GM18951 (cell line): ENCODE data around the gene PFKFB4.

Experiments used
- POLR2A ChIP-seq: IDR thresholded peaks from 4 replicates; pipeline ENCODE4 v1.6.1; 2011; ENCODE audit warnings: mild to moderate bottlenecking; ENCODE audit not compliant: insufficient read length, insufficient read depth; ENCODE audit errors: extremely low read depth
- in situ Hi-C: fragments of 300-500 bp; cut with MboI; formaldehyde crosslinking; loops from one replicate; pipeline ENCODE4 v1.12.0; 2022; ENCODE audit warnings: low sequenced_read_pairs, mixed read lengths, inconsistent platforms; ENCODE audit not compliant: unreplicated experiment

PFKFB4 gene

DNA sequence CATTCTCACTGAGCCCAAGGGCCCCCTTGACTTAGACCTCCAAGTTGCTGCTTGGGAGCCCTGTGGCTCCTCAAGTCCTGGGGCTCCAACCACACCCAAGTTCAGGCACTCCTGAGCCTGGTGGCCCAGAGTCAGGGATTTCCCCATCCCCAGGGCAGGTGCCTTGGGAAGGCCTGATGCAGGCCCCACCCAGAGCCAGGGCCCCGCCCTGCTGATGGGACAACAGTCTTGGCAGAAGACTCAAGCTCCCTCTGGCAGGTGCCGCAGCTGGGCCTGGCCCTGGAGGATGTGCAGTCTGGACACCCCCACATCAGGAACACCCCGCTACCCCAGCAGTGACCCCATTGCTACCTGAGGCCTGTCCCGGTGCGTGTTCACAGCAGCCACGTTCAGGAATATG, 35.0 kb downstream of the PFKFB4 start:
- no peak for TF ChIP-seq POLR2A
- in situ Hi-C loops, result no loop called here

DNA sequence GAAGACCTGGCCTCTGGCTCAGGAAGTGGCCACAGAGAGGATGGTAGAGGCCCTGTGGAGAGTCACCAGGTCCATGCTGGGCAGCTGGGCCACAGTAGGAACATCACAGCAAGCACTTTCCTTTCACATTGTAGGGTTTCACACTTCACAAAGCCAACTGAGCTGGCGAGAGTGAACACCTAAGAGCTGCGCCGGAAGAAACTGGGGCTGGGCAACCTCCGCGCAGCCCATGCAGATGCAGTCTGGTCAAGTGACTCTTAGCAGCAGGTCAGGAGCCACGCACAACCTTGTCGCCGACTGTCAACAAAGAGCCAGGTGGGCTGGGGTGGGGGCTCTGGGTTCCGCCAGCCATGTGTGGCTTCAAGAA, 37.3 kb downstream of the PFKFB4 start:
- in situ Hi-C loops, result no loop called here
- TF ChIP-seq POLR2A, result no peak

DNA sequence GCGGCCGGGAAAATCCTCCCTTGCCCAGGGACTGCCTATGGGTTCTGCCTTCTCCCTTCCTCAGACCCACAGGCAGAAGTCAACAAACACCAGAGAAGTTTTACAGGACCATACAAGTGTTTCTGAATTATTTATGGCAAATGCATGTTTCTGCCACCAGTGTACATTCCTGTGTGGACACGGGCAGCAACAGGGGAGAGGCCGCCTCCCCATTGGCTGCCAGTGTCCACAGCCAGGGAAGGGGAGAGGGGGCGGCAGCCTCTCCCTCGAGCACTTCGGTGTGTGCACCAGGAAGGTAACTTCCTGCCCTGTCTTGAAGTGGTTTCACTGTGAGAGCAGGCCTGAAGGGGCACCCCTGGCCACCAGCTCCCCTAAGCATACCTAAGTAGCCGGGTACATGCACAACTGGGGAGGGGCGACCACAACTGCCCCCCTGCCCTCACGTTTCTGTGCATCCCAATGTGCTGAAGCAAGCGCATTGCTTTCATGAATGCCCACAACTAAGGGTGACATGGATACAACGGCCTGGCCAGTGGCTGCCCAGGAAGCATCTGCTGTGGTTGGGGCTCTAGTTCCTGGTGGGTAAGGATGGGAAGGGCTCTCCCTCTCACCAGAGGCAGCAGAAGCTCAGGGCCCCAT, 37.8 kb downstream of the PFKFB4 start:
- in situ Hi-C loops, result no loop called here
- no peak for TF ChIP-seq POLR2A

DNA sequence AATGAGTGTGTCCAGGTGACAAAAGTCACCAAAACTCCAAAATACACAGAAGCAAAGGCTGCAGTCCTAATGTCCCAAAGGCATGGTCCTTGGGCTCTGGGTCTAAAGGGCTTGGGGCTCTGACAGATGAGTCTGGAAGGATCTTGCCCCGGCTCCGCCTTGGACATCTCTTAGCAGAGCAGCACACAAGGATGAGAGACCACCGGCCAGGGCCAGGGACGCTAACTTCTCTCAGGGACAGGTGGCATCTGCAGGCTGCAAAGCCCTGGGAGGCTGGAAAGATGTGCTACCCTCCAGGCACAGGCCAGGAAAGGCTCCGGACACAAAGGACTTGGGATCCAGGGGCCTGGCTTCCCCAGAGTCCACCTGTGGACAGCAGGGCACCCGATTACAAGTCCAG, 38.5 kb downstream of the PFKFB4 start:
- in situ Hi-C loops, result no loop called here

DNA sequence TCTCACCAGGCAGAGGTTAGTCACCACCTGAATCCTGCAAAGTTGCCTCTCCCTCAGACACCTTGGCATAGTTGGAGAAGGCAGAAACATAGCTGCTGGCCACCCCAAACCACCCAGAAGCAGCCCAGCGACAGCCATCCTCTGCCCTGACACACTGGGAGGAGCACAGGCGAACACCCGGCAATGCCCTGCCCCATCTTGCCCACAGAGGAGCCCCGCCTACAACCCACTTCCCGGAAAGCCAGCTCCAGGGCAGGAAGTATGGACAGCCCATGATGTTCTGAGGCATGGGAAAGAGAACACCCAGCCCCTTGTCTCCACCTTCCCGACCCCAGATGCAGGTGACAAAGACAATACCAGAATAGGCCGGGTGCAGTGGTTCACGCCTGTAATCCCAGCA, 40.0 kb downstream of the PFKFB4 start:
- in situ Hi-C loops, result no loop called here
- TF ChIP-seq POLR2A, result no peak

More for the DNA sequence above, 38.5 kb downstream of the PFKFB4 start:
- TF ChIP-seq POLR2A, result no peak

DNA sequence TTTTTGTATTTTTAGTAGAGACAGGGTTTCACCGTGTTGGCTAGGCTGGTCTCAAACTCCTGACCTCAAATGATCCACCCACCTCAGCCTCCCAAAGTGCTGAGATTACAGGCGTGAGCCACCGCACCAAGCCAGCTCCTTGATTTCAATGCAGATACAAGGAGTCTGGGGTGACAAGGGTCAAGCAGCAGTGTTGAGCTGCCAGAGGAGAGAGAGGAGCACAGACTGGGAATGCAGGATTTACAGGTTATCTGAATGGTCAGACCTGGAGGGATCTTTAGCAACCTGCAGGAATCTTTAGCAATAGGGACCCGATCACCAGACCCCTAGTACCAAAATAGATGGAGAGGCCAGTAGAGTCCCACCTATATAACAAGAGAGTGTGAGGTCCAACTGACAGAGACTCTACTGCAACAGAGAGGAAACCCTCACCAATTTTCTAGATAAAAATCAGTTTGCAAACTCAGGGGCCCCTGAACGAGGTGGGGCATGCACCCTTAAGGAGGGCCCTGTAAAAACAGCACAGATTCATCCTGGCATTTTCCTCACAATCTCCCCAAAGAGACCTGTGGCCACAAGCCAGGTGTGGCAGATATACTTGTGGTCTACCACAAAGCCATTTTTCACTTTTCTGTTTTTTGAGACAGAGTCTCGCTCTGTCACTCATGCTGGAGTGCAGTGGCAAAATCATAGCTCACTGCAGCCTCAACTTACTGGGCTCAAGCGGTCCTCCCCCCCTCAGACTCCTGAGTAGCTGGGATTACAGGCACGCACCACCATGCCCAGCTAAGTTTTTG, 42.0 kb downstream of the PFKFB4 start:
- in situ Hi-C loops, result no loop called here
- no peak for TF ChIP-seq POLR2A

DNA sequence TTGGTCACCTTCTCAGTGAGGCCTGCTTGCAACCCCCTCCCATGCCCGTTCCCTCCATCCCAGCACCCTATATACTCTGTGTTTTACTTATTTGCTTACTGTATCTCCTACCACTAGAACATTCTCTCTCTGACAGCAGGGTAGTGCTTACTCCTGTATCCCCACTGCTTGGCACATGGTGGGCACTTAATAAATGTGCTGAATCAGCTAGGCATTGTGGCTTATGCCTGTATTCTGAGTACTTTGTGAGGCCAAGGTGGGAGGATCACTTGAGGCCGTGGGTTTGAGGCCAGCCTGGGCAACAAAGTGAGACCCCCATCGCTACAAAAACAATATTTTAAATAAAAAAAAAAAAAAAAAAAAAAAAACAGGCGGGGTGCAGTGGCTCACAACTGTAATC, 45.1 kb downstream of the PFKFB4 start:
- TF ChIP-seq POLR2A, result no peak
- in situ Hi-C loops, result no loop called here

DNA sequence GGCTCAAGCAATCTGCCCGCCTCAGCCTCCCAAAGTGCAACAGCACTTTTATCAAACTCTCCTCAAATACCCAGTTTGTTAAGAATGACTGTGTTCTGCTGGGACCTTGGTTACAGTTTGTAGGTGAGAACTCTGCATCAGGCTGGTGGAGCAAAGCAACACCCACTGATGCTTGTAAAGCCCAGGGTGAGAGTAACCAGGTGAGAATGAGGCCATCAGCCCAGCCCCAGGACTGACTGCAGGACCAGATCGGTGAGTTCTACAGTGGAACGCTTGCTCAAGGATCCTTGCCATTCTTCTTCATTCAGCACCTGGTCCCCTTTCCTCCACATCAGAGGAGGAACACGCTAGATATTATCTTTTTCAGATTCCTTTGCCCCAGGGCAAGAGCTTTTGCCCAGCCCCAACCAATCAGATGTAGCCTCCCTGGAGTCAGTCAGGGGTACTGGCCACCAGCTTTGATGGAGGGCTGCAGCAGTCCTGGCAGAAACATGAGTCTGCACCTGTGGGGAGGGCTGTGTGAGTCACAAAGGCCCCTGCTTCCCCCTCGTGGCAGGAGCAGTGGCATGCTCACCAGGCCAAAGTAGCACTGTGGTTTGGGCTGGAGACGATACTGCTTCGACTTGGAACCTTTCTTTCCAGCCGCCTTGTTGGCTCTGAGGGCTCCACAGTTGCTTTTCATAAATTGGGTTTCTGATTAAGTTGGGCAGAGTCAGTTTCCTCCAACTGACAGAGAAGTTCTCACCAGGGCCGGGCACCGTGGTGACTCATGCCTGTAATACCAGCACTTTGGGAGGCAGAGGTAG, 49.1 kb downstream of the PFKFB4 start:
- TF ChIP-seq POLR2A, result no peak
- in situ Hi-C loops, result no loop called here

DNA sequence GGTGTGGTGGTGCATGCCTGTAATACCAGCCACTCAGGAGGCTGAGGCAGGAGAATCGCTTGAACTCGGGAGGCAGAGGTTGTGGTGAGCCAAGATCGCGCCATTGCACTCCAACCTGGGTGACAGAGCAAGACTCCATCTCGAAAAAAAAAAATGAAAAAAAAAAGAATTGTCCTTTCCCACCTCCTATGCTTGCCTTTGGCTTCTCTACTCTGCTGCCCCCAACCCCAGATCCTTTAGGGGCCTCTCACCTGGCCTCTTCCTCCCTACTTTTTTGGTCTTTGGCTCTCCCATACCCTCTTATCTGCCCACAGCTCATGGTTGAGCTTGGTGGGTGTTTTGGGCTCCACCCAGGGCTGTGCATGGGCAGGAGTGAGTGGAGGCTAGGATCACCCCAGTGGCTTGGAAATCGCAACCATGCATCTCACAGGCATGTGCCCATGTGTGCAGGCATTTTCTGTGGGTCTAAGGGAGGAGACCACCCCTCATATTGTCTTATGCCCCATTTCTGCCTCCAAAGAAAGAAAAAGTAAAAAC, 50.6 kb downstream of the PFKFB4 start:
- TF ChIP-seq POLR2A, result no peak

DNA sequence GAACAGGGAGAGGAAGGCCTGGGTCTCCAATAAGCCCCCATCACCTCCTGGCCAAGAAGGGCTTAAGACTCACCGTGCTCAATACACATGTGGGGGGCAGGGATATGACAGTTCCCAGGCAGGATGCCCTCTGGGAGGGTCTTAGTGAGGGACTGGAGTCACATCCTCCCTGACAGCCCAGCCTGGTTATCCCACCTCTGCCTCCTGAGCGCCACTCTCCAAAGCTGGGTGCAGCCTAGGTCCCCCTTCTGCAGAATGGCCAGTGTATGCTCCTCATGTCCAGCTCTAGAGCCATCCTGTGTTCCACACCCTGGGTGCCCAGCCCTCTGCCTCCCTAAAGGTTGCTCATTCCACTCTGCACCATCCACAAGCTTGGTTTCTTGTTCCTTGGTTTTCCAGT, 51.5 kb downstream of the PFKFB4 start:
- no peak for TF ChIP-seq POLR2A
- in situ Hi-C loops, result no loop called here

More for the DNA sequence above, 50.6 kb downstream of the PFKFB4 start:
- in situ Hi-C loops, result no loop called here

DNA sequence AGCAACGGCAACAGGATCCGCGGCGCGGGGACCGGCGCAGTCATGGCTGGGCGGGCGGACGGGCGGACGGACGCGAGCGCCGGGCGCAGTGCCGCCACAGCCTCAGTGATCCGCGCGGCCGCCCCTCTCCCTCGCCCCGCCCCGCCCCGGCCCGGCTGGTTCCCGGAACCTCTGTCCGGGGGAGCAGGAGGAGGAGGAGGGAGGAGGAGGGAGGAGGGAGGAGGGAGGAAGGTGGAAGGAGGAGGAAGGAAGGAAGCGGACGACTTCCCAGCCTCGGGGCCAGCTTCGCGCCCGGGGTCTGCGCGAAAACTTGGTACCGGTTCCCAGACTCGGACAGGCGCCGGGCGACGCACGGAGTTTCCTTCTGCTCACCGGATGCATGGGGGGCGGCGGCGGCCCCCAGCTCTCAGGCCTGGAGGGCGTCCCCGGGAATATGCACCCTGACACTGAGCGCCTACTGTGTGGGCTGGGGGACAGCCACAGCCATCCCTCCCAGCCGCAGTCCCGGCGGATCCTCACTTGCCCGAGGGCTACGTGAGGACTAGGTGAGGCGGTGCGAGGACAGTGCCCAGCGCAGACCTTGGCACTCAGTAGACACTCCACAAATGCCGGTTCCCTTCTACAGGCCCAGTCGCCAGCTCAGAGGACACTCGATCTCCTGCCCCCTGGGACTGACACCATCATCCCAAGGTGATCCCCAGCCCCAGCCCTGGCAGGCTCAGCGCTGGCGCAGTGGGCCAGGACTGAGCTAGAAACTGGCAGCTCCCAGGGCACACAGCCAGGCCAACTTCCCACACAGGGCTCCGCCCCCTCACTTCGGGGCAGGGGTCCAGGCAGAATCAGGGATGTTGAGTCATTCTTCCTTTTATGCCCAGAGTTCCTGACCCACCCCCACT, 52.3 kb downstream of the PFKFB4 start, which contains the start of gene SHISA5:
TSS of gene SHISA5 (minus strand) at position 124 of the 896 bp plus-strand sequence. CDS start at position 44, 80 bp downstream.
- TF ChIP-seq POLR2A, result peak; percentile 63

DNA sequence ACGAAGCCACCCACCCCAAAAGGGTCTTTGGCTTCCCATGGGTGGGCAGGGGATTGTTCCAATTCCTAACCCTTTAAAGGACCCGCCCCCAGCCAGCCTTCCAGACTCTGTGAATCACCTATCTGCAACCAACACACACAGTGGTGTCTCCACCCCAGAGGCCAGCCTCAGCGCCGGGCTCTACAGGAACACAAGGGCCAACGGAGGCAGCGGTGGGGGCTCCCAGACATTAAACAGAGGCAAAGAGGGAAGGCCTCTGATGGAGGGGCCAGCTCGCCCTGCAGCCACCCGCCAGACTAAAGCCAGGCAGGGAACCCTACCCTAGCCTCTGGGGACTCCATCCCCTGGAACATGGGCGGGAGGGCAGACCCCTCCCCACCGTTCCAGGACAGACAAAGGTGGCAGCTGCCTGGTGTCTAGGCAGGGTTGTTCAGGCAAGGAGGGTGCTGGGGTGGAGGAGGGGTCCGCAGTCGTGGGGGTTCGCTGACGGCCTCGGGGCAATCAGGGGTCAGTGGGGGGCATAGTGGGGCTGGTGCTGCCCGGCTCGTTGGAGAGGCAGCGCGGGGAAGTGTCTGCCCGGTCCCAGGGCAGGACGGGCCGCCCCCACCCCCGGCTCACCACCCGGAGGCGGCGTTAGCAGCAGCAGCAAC, 53.1 kb downstream of the PFKFB4 start:
- in situ Hi-C loops, result no loop called here

More for the DNA sequence above, 52.3 kb downstream of the PFKFB4 start, which contains the start of gene SHISA5:
- in situ Hi-C loops, result no loop called here

More for the DNA sequence above, 53.1 kb downstream of the PFKFB4 start:
- TF ChIP-seq POLR2A, result no peak
